Gastroesophageal sphincter (tissue), 4 donors: ENCODE measurements around the gene CPNE4. TPM values are rescaled to one million over a fixed set of nuclear protein-coding genes. Genes with fewer than 3 reads are reported as not detected.

Experiments used
- ATAC-seq: fragments of 150-250 bp; one replicate; pipeline ENCODE4 v1.9.1; 2016; ENCODE audit warnings: mild to moderate bottlenecking, moderate library complexity
- H3K27ac ChIP-seq, 4 donors: fragments of 200-600 bp; sonication (generic) in 3 of 4; 1 replicate in 3 of 4; 2 replicates in 1 of 4; pipeline ENCODE4 v1.5.1; 2016 to 2019
- H3K27me3 ChIP-seq: fragments of 200-600 bp; sonication (generic); one replicate; pipeline ENCODE4 v1.5.1; 2019
- H3K36me3 ChIP-seq, 2 donors: fragments of 200-600 bp; sonication (generic); one replicate each; pipeline ENCODE4 v1.5.1; 2019; ENCODE audit warnings: control low read depth in 1 of 2
- H3K4me1 ChIP-seq, 3 donors: fragments of 200-600 bp; sonication (generic); 1 replicate in 2 of 3; 2 replicates in 1 of 3; pipeline ENCODE4 v1.5.1; 2016 to 2019; ENCODE audit warnings: control low read depth in 2 of 3
- H3K4me3 ChIP-seq, 2 donors: fragments of 200-600 bp; sonication (generic); one replicate each; pipeline ENCODE4 v1.5.1; 2019; ENCODE audit warnings: mild to moderate bottlenecking in 1 of 2, moderate library complexity in 1 of 2
- H3K9me3 ChIP-seq, 3 donors: fragments of 200-600 bp; sonication (generic); one replicate each; pipeline ENCODE4 v1.5.1; 2017 to 2019; ENCODE audit warnings: control low read depth in 2 of 3
- CTCF ChIP-seq, 4 experiments: fragments of 200-600 bp in 2 of 4; fragments of 450-650 bp in 2 of 4; sonication (generic) in 1 of 4; IDR thresholded peaks; one replicate each; pipeline ENCODE4 v1.5.1; 2017 to 2019; ENCODE audit warnings: antibody characterized with exemption in 4 of 4, mild to moderate bottlenecking in 2 of 4, moderate library complexity in 2 of 4
- EP300 ChIP-seq: sonication (generic); formaldehyde crosslinking; IDR thresholded peaks from one replicate; pipeline ENCODE4 v1.6.1; 2017; ENCODE audit warnings: antibody characterized with exemption, mild to moderate bottlenecking
- POLR2A ChIP-seq, 2 donors: fragments of 450-650 bp; IDR thresholded peaks; one replicate each; pipeline ENCODE4 v1.6.1; 2017; ENCODE audit warnings: antibody characterized with exemption in 2 of 2, mild to moderate bottlenecking in 2 of 2, moderate library complexity in 1 of 2
- POLR2AphosphoS5 ChIP-seq: sonication (generic); formaldehyde crosslinking; IDR thresholded peaks from one replicate; pipeline ENCODE4 v1.6.1; 2017; ENCODE audit warnings: antibody characterized with exemption
- WGBS, 2 donors: methylation state at CpG; one replicate each; pipeline ENCODE4 v1.1.5; 2018; ENCODE audit warnings: low coverage in 1 of 2; 5-methylcytosine and 5-hydroxymethylcytosine counted together
- total RNA-seq, 4 donors: library from RNA; depleted of rRNA; stranded (reverse); fragments of >200 nt; gene quantifications; one replicate each; pipeline ENCODE4 v1.1.0, GENCODE V29; 2016

CPNE4 gene
- total RNA-seq, 4 donors from 2014 or later, result not detected

GRCh38 chr3:131988209-131988608, 46.6 kb downstream of the CPNE4 start:
- H3K4me3 ChIP-seq, result no peak overlapping the region
- no peaks in the 10 kb centered on the region for H3K27me3 ChIP-seq
- H3K27ac ChIP-seq, result no peak overlapping the region
- no peaks in the 10 kb centered on the region for H3K36me3 ChIP-seq
- no peaks in the 10 kb centered on the region for H3K4me1 ChIP-seq
- no peak for ATAC-seq
- H3K9me3 ChIP-seq, result no peaks in the 10 kb centered on the region
- WGBS, 2 donors, result 56 to 68% methylated on average over 3 of the region's 3 CpGs
- no peak for TF ChIP-seq CTCF (IDR thresholded peaks at IDR 0.05)
- TF ChIP-seq POLR2A (IDR thresholded peaks at IDR 0.05), result no peak
- no peak for TF ChIP-seq EP300
- no peak for TF ChIP-seq POLR2AphosphoS5

DNA sequence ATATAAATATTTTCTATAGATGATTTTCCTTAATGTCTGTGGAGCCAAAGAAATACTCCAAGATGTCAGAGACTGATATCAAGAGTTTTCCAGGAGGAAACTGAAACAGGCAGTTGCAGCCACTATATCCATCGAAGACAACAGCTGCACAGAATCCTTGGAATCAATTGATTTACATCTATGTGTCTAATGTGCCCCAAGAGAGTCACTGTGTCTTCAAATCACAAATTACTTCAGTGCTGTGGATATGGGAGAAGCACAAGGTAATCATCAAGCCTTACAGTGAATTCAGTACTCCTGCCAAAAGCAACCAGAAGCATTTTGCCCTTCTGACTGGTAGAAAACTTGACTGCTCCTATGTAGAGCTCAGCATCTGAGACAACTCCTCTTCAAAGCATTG, 51.1 kb downstream of the CPNE4 start:
- TF ChIP-seq POLR2A (IDR thresholded peaks at IDR 0.05), result no peak
- TF ChIP-seq POLR2AphosphoS5, result no peak
- TF ChIP-seq CTCF (IDR thresholded peaks at IDR 0.05), result no peak
- no peak for TF ChIP-seq EP300
- Histone ChIP-seq H3K36me3 (no peaks in the 10 kb centered on the region), H3K27ac (no peak overlapping the region), H3K27me3 (no peaks in the 10 kb centered on the region), H3K9me3 (no peaks in the 10 kb centered on the region), H3K4me3 (no peak overlapping the region), H3K4me1 (no peaks in the 10 kb centered on the region)
- WGBS, 2 donors, result 63% methylated on average over 1 of the region's 1 CpG
- no peak for ATAC-seq

DNA sequence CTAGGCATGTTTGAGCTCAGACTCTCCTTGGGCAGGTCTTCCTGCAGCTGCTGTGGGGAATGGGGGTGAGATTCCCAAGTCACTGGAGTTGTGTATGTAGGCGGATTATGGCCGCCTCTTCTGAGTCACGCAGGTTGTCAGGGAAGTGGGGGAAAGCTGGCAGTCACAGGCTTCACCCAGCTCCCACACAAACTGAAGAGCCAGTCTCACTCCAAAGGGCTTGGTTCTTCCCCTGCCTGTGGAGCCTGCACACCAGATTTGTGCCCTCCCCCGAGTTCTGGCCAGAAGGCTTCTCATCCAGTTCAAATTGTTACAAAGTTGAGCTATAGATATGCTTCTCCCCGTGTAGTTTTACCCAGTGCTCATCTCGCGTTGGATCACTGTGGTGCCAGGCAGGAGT, 53.5 kb downstream of the CPNE4 start:
- Histone ChIP-seq H3K4me1 (no peaks in the 10 kb centered on the region), H3K4me3 (no peak overlapping the region), H3K9me3 (no peaks in the 10 kb centered on the region), H3K36me3 (no peaks in the 10 kb centered on the region), H3K27ac (no peak overlapping the region), H3K27me3 (no peaks in the 10 kb centered on the region)
- WGBS, 2 donors, result 67% methylated on average over 2 of the region's 7 CpGs; no CpG with 5 or more reads in 1 of the 2 donors
- ATAC-seq, result no peak
- TF ChIP-seq EP300 (no peak), CTCF (IDR thresholded peaks at IDR 0.05) (no peak), POLR2AphosphoS5 (no peak), POLR2A (IDR thresholded peaks at IDR 0.05) (no peak)

GRCh38 chr3:131976448-131976847, 58.4 kb downstream of the CPNE4 start:
- no peaks in the 10 kb centered on the region for H3K36me3 ChIP-seq
- no peaks in the 10 kb centered on the region for H3K27me3 ChIP-seq
- H3K27ac ChIP-seq, result no peak overlapping the region
- 30 to 31% methylated on average over 2 of the region's 2 CpGs for WGBS, 2 donors
- H3K9me3 ChIP-seq, result no peaks in the 10 kb centered on the region
- no peak for ATAC-seq
- no peak for TF ChIP-seq EP300
- TF ChIP-seq POLR2A (IDR thresholded peaks at IDR 0.05), result no peak
- no peak for TF ChIP-seq POLR2AphosphoS5
- no peak for TF ChIP-seq CTCF (IDR thresholded peaks at IDR 0.05)
- no peak overlapping the region for H3K4me3 ChIP-seq
- H3K4me1 ChIP-seq, result no peaks in the 10 kb centered on the region

- Histone ChIP-seq H3K4me3 (no peak overlapping the region), H3K27ac (no peak overlapping the region)
- TF ChIP-seq POLR2AphosphoS5 (no peak), CTCF (IDR thresholded peaks at IDR 0.05) (no peak), EP300 (no peak), POLR2A (IDR thresholded peaks at IDR 0.05) (no peak)
These were observed 59.8 kb downstream of the CPNE4 start for GRCh38 chr3:131975047-131975446.

More at GRCh38 chr3:131975047-131975446, 59.8 kb downstream of the CPNE4 start:
- no peaks in the 10 kb centered on the region for H3K27me3 ChIP-seq
- H3K9me3 ChIP-seq, result no peaks in the 10 kb centered on the region
- H3K36me3 ChIP-seq, result no peaks in the 10 kb centered on the region
- no peak for ATAC-seq
- H3K4me1 ChIP-seq, result no peaks in the 10 kb centered on the region
- WGBS, 2 donors, result 59 to 60% methylated on average over 1 to 6 of the region's 6 CpGs
